ENCODE data around the gene PRDM2. TPM values are rescaled to one million over a fixed set of nuclear protein-coding genes. Genes with fewer than 3 reads are reported as not detected.

The PRDM2 gene
- total and polyA plus RNA-seq, 2 of the 13 experiments (the other 11 are each of a cell fraction or from before 2014, with no cell fraction given), result 4.0 to 6.5 TPM

DNA sequence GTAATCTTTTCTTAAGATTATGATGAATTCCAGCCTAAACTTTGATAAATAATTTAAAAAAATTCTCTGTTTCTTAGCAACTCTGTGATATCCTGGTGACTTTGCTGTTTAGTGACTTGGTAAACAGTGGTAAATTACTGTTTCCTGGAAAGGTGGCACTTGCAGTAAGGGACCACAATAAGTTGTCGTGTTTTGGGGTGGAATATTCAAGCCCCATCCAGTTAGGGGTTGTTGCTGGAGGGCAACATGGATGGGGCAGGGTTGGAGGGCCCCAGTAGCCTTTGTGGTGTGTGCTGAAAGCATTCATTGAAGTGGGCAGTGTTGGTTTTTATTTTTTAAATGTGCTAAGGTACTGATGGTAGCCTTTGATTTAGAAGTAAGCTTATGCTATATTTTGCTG is 30.3 kb downstream of the PRDM2 start:
- Histone ChIP-seq H3K36me3 (replicated peaks in 1 of 2; ENCODE audit: control insufficient read depth in 1 of 2, insufficient read depth in 2 of 2, low read length in 2 of 2) (no peaks in the 10 kb centered on the region), H3K79me2 (ENCODE audit: insufficient read depth, low read length) (no peaks in the 10 kb centered on the region), H3K27ac (ENCODE audit: extremely low read length, insufficient read depth, low read length) (no peak overlapping the region), H3K4me1 (ENCODE audit: insufficient read depth, low read length) (no peaks in the 10 kb centered on the region), H2AFZ (ENCODE audit: low read length) (no peak overlapping the region), H3K9ac (ENCODE audit: insufficient read depth, low read depth, low read length) (no peak overlapping the region), H3K9me3 (ENCODE audit: low read length) (no peaks in the 10 kb centered on the region), H3K4me3 (replicated peaks in 1 of 3; ENCODE audit: insufficient read depth in 1 of 3, low read depth in 2 of 3, low read length in 3 of 3) (no peak overlapping the region), H4K20me1 (ENCODE audit: insufficient read depth, low read length) (no peaks in the 10 kb centered on the region), H3K4me2 (ENCODE audit: low read depth, low read length) (no peak overlapping the region), H3K27me3 (ENCODE audit: control insufficient read depth in 1 of 2, insufficient read depth in 2 of 2, low read length in 2 of 2) (peaks cover 1 to 49% of the 10 kb centered on the region in 2 experiments; a peak in 4 of 5 replicates)
- BruUV-seq (replicated peaks), result no TSS peak
- FAIRE-seq (no peak), DNase-seq (ENCODE audit: low spot score) (no peak), ATAC-seq (no peak)
- TF ChIP-seq ZBTB4 (CRISPR knock-in tag; IDR thresholded peaks at IDR 0.05; ENCODE audit: borderline replicate concordance), result no peak
- TF ChIP-seq ZNF674 (CRISPR knock-in tag; IDR thresholded peaks at IDR 0.05; ENCODE audit: low read depth), result no peak
- no peak for TF ChIP-seq CEBPB (IDR thresholded peaks at IDR 0.05; ENCODE audit: borderline replicate concordance, low read depth, low read length)
- no peak for TF ChIP-seq MXD3 (CRISPR knock-in tag; IDR thresholded peaks at IDR 0.05)
- TF ChIP-seq NCOA1 (CRISPR knock-in tag; IDR thresholded peaks at IDR 0.05), result no peak
- TF ChIP-seq, protein P1, sequence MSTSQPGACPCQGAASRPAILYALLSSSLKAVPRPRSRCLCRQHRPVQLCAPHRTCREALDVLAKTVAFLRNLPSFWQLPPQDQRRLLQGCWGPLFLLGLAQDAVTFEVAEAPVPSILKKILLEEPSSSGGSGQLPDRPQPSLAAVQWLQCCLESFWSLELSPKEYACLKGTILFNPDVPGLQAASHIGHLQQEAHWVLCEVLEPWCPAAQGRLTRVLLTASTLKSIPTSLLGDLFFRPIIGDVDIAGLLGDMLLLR (CRISPR knock-in tag; IDR thresholded peaks at IDR 0.05), result no peak
- TF ChIP-seq REL (CRISPR knock-in tag; conservative IDR thresholded peaks at IDR 0.05), result no peak
- no peak for TF ChIP-seq FIP1L1 (IDR thresholded peaks at IDR 0.05; ENCODE audit: borderline replicate concordance, insufficient read depth, low read depth, low read length)
- no peak for TF ChIP-seq NFRKB (IDR thresholded peaks at IDR 0.05)
- no peak for TF ChIP-seq HDAC1 (CRISPR knock-in tag; IDR thresholded peaks at IDR 0.05)
- no peak for TF ChIP-seq PHF5A (CRISPR knock-in tag; IDR thresholded peaks at IDR 0.05; ENCODE audit: low read depth, unreplicated experiment)
- in situ Hi-C loops (cut with HindIII; ENCODE audit: extremely low pct_ligation_motif_present, low pct_unique_long_range_greater_than_20kb), result no loop called here
- CTCF ChIA-PET (ENCODE audit: low intra/inter-chr PET ratio, low total read pairs), result no interaction called here
- 0% methylated on average over 1 of the region's 1 CpG for WGBS (ENCODE audit: low lambda C conversion rate)
- POLR2A ChIA-PET, result no interaction called here
- intact Hi-C loops (cut with micrococcal nuclease; ENCODE audit: unreplicated experiment), result no loop called here

All from HepG2 (cell line).